GM19438 (cell line): ENCODE results near the gene WWOX.

Experiments
- ATAC-seq: cut with Tn5 transposase; IDR thresholded peaks from one replicate; pipeline ENCODE4 v1.9.1; 2021; ENCODE audit warnings: low read depth; ENCODE audit not compliant: unreplicated experiment

Gene WWOX

GRCh38 chr16:79079656-79080420 lies 980.4 kb downstream of the WWOX start:
- no peak for ATAC-seq

GRCh38 chr16:79081297-79082066 lies 982.0 kb downstream of the WWOX start:
- no peak for ATAC-seq

- ATAC-seq: no peak
These were observed 983.5 kb downstream of the WWOX start for GRCh38 chr16:79082970-79083369.

- no peak for ATAC-seq
These were observed 984.2 kb downstream of the WWOX start for GRCh38 chr16:79083508-79084299.

- ATAC-seq: no peak
These were observed 989.5 kb downstream of the WWOX start for GRCh38 chr16:79088971-79089370.

GRCh38 chr16:79089735-79090284 lies 990.4 kb downstream of the WWOX start:
- ATAC-seq: peak; percentile 57

GRCh38 chr16:79090966-79091365 lies 991.5 kb downstream of the WWOX start:
- ATAC-seq: no peak

- ATAC-seq: no peak
These were observed 993.4 kb downstream of the WWOX start for GRCh38 chr16:79092846-79093245.

- no peak for ATAC-seq
These were observed 994.1 kb downstream of the WWOX start for GRCh38 chr16:79093554-79093967.

- ATAC-seq: no peak
These were observed 996.8 kb downstream of the WWOX start for GRCh38 chr16:79096246-79096645.

GRCh38 chr16:79097166-79097565 lies 997.7 kb downstream of the WWOX start:
- ATAC-seq: no peak

GRCh38 chr16:79097771-79098170 lies 998.3 kb downstream of the WWOX start:
- no peak for ATAC-seq

GRCh38 chr16:79098907-79099306 lies 999.5 kb downstream of the WWOX start:
- no peak for ATAC-seq

GRCh38 chr16:79099716-79100115 lies 1000.3 kb downstream of the WWOX start:
- ATAC-seq: no peak

GRCh38 chr16:79100447-79100846 lies 1001.0 kb downstream of the WWOX start:
- no peak for ATAC-seq

- no peak for ATAC-seq
These were observed 1002.0 kb downstream of the WWOX start for GRCh38 chr16:79101491-79101890.

- ATAC-seq: no peak
These were observed 1005.1 kb downstream of the WWOX start for GRCh38 chr16:79104567-79104966.

- no peak for ATAC-seq
These were observed 1007.8 kb downstream of the WWOX start for GRCh38 chr16:79107301-79107700.

- ATAC-seq: no peak
These were observed 1010.3 kb downstream of the WWOX start for GRCh38 chr16:79109771-79110170.

- no peak for ATAC-seq
These were observed 1010.8 kb downstream of the WWOX start for GRCh38 chr16:79110242-79110641.

- ATAC-seq: no peak
These were observed 1011.5 kb downstream of the WWOX start for GRCh38 chr16:79110953-79111352.
